ENCODE results near the gene HHAT. TPM values are rescaled to one million over a fixed set of nuclear protein-coding genes. Genes with fewer than 3 reads are reported as not detected.

HHAT gene
- total and polyA plus RNA-seq, 2 of the 13 experiments (the other 11 are each of a cell fraction or from before 2014, with no cell fraction given): 2.6 to 4.9 TPM

DNA sequence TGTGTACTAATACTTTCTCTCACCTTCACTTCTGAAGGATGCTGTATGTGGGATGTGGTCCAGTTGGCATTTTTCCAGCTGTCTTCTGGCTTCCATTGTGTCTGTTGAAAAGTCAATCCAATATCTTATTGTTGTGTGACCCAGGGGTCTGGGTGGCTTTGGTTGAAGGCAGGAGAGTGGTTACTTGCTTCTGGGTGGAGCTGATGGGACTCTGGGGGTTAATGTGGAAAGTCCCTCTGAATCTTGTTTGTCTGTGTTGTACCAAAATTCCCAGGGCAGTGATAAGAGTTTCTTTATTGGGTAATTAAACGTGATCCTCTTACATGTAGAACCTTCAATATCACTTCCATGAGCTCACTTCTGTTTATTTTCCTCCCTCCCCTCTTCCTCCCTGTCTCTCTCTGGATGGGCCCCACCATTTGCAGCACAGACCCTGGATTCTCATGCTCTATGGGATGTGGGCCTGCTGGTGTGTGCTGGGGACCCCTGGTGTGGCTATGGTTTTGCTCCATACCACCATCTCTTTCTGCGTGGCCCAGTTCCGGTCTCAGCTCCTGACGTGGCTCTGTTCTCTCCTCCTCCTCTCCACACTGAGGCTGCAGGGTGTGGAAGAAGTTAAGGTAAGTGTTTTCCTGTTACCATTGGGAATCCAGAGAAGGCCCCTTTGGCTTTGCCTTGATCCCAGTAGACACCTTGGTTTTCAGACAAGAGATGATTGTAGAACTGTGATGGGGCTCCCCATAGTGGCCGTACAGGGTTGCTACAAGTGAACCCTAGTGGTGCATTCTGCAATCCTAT lies 71.5 kb downstream of the HHAT start (continued):
- TF ChIP-seq RORA (CRISPR knock-in tag; IDR thresholded peaks at IDR 0.05) (no peak), FOXM1 (CRISPR knock-in tag; IDR thresholded peaks at IDR 0.05) (no peak), ZNF431 (CRISPR knock-in tag; IDR thresholded peaks at IDR 0.05; ENCODE audit: borderline replicate concordance, low read depth) (no peak), ZKSCAN1 (IDR thresholded peaks at IDR 0.05; ENCODE audit: low read length) (no peak)
- TF ChIP-seq, protein P1, sequence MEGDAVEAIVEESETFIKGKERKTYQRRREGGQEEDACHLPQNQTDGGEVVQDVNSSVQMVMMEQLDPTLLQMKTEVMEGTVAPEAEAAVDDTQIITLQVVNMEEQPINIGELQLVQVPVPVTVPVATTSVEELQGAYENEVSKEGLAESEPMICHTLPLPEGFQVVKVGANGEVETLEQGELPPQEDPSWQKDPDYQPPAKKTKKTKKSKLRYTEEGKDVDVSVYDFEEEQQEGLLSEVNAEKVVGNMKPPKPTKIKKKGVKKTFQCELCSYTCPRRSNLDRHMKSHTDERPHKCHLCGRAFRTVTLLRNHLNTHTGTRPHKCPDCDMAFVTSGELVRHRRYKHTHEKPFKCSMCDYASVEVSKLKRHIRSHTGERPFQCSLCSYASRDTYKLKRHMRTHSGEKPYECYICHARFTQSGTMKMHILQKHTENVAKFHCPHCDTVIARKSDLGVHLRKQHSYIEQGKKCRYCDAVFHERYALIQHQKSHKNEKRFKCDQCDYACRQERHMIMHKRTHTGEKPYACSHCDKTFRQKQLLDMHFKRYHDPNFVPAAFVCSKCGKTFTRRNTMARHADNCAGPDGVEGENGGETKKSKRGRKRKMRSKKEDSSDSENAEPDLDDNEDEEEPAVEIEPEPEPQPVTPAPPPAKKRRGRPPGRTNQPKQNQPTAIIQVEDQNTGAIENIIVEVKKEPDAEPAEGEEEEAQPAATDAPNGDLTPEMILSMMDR (CRISPR knock-in tag; IDR thresholded peaks at IDR 0.05): peak; percentile 91

DNA sequence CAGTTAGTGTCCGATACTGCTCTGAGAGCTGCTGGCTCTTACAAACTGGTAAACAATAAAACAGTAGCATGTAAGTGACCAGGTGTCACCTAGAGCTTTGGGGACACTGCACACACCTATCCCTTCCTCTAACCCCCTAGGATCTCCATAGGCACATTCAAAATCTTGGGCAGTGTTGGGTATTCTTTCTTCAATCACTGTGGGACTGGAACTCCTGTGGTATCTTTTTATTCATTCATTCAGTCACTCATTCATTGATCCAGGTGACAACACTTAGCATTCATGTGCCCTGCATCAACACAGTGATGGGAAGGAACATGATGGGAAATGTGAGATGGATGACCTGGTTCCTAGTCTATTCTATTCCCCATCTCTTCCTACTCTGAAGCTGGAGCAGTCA lies 73.9 kb downstream of the HHAT start:
- ChIA-PET POLR2A (no interaction called here), CTCF (ENCODE audit: low intra/inter-chr PET ratio, low total read pairs) (no interaction called here)
- no peaks in the 10 kb centered on the region; the same call in 1 of the 2 replicates for H3K4me1 ChIP-seq (ENCODE audit: insufficient read depth, low read length)
- H3K9me3 ChIP-seq (ENCODE audit: low read length): no peaks in the 10 kb centered on the region
- no peaks in the 10 kb centered on the region for H3K36me3 ChIP-seq (replicated peaks in 1 of 2; ENCODE audit: control insufficient read depth in 1 of 2, insufficient read depth in 2 of 2, low read length in 2 of 2)
- no peak overlapping the region for H3K27ac ChIP-seq (ENCODE audit: extremely low read length, insufficient read depth, low read length)
- 89% methylated on average over 1 of the region's 1 CpG for WGBS (ENCODE audit: low lambda C conversion rate)
- in situ Hi-C loops (cut with HindIII; ENCODE audit: extremely low pct_ligation_motif_present, low pct_unique_long_range_greater_than_20kb) (loop anchor here (5.0 to 10.0 kb wide), 2 partner anchors 40 to 732 kb away; partner anchors contain the start of gene KCNH1), intact Hi-C loops (cut with micrococcal nuclease; ENCODE audit: unreplicated experiment) (no loop called here)
- H2AFZ ChIP-seq (ENCODE audit: low read length): no peak overlapping the region
- DNase-seq (ENCODE audit: low spot score) (no peak), FAIRE-seq (no peak), ATAC-seq (no peak)
- no peaks in the 10 kb centered on the region for H3K79me2 ChIP-seq (ENCODE audit: insufficient read depth, low read length)
- no peaks in the 10 kb centered on the region for H3K27me3 ChIP-seq (ENCODE audit: control insufficient read depth in 1 of 2, insufficient read depth in 2 of 2, low read length in 2 of 2)
- no peaks in the 10 kb centered on the region for H4K20me1 ChIP-seq (ENCODE audit: insufficient read depth, low read length)
- no peak overlapping the region for H3K9ac ChIP-seq (ENCODE audit: insufficient read depth, low read depth, low read length)
- H3K4me3 ChIP-seq (replicated peaks in 1 of 3; ENCODE audit: insufficient read depth in 1 of 3, low read depth in 2 of 3, low read length in 3 of 3): no peak overlapping the region
- no peak overlapping the region for H3K4me2 ChIP-seq (ENCODE audit: low read depth, low read length)
- BruUV-seq (replicated peaks): no TSS peak
- TF ChIP-seq ZNF589 (CRISPR knock-in tag; conservative IDR thresholded peaks at IDR 0.05): no peak
- TF ChIP-seq MLLT10 (CRISPR knock-in tag; IDR thresholded peaks at IDR 0.05): no peak
- no peak for TF ChIP-seq ZNF598 (CRISPR knock-in tag; IDR thresholded peaks at IDR 0.05; ENCODE audit: borderline replicate concordance)
- TF ChIP-seq ARNTL (CRISPR knock-in tag; IDR thresholded peaks at IDR 0.05): no peak
- TF ChIP-seq, protein P2, sequence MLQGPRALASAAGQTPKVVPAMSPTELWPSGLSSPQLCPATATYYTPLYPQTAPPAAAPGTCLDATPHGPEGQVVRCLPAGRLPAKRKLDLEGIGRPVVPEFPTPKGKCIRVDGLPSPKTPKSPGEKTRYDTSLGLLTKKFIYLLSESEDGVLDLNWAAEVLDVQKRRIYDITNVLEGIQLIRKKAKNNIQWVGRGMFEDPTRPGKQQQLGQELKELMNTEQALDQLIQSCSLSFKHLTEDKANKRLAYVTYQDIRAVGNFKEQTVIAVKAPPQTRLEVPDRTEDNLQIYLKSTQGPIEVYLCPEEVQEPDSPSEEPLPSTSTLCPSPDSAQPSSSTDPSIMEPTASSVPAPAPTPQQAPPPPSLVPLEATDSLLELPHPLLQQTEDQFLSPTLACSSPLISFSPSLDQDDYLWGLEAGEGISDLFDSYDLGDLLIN (CRISPR knock-in tag; IDR thresholded peaks at IDR 0.05; ENCODE audit: borderline replicate concordance): no peak
- no peak for TF ChIP-seq EP300 (IDR thresholded peaks at IDR 0.05; ENCODE audit: low read depth in 2 of 2, low read length in 2 of 2)
- no peak for TF ChIP-seq EP300 (CRISPR knock-in tag; IDR thresholded peaks at IDR 0.05; ENCODE audit: borderline replicate concordance)
- TF ChIP-seq ZNF652 (CRISPR knock-in tag; IDR thresholded peaks at IDR 0.05; ENCODE audit: borderline replicate concordance, low read depth): no peak
- TF ChIP-seq ZNF709 (CRISPR knock-in tag; IDR thresholded peaks at IDR 0.05): no peak
- TF ChIP-seq ZNF501 (CRISPR knock-in tag; IDR thresholded peaks at IDR 0.05): no peak
- no peak for TF ChIP-seq ATAD3A (CRISPR knock-in tag; IDR thresholded peaks at IDR 0.05)
- no peak for TF ChIP-seq ZSCAN29 (CRISPR knock-in tag; conservative IDR thresholded peaks at IDR 0.05)
- TF ChIP-seq EEA1 (CRISPR knock-in tag; IDR thresholded peaks at IDR 0.05; ENCODE audit: borderline replicate concordance): no peak
- TF ChIP-seq NCOA5 (CRISPR knock-in tag; IDR thresholded peaks at IDR 0.05): no peak
- TF ChIP-seq, protein P3, sequence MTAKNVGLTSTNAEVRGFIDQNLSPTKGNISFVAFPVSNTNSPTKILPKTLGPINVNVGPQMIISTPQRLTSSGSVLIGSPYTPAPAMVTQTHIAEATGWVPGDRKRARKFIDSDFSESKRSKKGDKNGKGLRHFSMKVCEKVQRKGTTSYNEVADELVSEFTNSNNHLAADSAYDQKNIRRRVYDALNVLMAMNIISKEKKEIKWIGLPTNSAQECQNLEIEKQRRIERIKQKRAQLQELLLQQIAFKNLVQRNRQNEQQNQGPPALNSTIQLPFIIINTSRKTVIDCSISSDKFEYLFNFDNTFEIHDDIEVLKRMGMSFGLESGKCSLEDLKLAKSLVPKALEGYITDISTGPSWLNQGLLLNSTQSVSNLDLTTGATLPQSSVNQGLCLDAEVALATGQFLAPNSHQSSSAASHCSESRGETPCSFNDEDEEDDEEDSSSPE (CRISPR knock-in tag; IDR thresholded peaks at IDR 0.05): no peak
- no peak for TF ChIP-seq MZF1 (CRISPR knock-in tag; IDR thresholded peaks at IDR 0.05; ENCODE audit: borderline replicate concordance)
